ENCODE data around the gene FBXO41.

The FBXO41 gene

DNA sequence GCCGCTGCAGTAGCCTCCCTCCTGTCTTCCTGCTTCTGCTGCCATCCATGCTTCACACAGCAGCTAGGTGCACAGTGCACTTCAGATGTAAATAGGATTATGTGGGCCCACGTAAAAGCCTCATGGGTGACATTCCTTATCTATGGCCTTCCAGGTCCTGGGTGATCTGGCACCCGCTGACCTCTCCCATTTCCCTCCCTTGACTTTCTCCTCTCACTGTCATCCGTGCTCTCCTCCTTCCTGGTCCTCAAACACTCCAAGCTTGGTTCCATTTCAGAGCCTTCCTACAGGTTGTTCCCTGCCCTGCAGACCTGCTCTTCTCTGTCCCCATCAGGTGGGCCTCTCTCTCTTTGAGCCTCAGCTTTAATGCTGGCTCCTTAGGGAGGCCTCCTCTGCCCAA, 74.3 kb downstream of the FBXO41 start:
- no peak for DNase-seq

DNA sequence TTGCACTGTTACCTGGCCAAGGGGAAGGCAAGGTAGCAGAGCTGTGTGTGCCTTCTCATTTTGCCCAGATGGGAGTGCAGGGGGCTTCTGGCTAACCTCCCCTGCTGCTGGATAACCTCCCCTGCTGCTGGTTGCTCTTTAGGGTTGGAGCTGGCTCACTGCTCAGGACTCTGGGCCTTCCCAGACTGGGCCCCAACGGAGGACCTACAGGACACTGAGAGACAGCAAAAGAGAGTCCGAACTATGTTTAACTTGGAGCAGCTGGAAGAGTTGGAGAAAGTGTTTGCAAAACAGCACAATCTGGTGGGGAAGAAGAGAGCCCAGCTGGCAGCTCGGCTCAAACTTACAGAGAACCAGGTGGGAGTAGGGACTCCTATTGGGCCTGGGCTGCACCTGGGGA, 76.0 kb downstream of the FBXO41 start:
- no peak for DNase-seq

DNA sequence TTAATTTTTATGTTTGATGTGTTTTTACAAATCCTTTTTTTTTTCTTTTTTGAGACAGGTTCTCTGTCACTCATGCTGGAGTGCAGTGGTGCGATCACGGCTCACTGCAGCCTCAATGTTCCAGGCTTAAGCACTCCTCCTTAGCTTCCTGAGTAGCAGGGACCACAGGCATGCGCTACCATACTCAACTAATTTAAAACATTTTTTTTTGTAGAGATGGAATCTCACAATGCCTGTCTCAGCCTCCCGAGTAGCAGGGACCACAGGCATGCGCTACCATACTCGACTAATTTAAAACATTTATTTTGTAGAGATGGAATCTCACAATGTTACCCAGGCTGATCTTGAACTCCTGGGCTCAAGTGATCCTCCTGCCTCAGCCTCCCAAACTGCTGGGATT, 78.7 kb downstream of the FBXO41 start:
- no peak for DNase-seq
